ENCODE measurements around the gene ZNF563.

Gene ZNF563

DNA sequence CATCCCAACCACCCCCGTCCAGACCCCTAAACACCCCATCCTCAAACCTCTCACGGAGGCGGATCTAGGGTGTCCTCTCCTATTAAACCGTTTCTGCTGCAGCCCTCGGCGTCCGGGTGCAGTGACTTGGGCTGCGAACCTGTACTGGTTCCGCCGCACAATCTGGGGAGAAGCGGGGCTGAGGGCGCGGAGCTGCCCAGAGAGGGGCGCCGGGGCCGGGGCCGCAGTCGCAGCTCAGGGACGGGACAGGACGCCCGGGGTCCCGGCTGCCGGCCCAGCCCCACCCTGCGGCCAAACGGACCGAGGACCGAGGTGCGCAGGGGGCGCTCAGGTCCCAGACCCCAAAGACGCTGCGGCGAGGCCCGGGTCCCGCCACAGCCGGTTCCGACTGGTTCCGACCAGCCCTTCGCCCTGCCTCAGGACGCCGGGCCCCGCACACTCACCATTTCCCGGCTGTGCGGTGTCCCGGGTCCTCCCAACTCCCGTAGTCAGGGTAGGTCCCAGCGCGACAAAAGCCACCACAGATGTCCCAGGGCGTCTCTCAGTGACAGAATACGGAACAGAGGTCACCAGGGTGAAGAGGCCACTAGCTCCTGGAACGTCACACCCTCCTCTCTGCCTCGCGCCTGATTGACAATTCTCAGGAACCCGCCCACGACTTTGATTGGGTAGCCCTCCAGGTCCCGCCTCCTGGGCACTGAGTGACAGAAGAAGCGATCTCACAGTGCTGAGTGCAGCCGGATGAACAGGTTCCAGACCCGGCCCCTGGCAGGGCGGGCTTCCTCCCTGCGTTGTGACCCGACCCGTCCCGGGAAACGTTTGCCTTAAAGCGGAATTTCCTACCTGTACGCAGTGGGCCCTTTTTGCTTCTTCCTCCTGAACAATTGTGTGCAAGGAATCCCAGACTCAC, 38.9 kb downstream of the ZNF563 start, which contains the start of gene ZNF44:
ZNF44 (minus strand) TSS at position 635 of the 910 bp plus-strand sequence; CDS start at position 446, 189 bp downstream.
- peak; percentile 92 for DNase-seq (ENCODE audit: low read depth)

DNA sequence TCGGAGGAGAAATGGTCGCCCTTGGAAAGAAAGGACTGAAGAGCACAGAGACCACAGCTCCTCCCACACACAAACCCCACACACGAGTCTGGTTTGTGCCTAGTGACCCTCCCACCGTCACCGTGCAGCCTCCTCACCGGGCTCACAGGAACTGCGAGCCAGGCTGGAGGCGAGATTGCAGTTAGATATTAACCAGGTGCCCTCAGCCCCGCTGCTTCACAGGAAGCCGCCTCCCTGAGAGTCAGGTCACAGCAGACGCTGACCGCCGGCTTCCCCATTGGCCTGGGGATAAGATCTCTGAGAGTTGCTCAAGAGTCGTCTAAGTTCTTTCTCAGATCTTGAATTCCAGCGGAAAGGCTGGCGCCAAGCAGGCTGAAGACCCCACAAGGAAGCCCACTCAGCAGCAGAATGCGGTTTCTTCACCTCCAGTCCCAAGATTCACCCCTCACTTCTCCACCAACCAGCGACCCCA, 39.6 kb downstream of the ZNF563 start:
- DNase-seq (ENCODE audit: low read depth) = peak; percentile 20

DNA sequence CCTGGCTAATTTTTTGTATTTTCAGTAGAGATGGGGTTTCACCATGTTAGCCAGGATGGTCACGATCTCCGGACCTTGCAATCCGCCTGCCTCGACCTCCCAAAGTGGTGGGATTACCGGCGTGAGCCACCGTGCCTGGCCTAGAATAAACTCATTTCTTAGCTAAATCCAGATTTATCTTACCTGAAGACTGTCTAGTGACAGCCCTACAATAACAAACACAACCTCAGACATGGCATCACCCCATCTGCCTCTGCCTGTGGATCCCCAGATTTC, 43.7 kb downstream of the ZNF563 start:
- DNase-seq (ENCODE audit: low read depth) = no peak

DNA sequence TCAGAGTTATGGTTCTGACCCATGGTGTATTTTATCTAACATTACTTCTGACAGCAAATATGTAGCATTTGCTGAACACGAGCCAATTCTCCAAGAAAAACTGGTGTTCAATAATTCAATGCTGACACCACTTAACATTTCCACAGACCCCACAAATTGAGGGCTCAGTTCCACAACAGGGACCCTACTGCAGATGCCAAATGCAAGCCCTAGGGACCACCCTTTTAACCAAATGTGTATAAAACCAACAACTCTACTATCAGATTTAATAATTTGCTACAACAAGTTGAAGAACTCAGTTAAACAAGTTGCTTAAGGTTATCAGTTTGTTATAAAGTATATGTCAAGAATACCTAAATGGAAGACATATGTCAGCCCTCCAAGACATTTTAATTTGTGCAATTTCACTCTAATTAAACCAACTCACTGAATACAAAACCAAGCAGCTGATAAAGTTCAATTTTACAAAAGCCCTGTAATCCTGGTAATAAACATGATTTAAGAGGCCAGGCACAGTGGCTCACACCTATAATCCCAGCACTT, 45.4 kb downstream of the ZNF563 start:
- no peak for DNase-seq (ENCODE audit: low read depth)

DNA sequence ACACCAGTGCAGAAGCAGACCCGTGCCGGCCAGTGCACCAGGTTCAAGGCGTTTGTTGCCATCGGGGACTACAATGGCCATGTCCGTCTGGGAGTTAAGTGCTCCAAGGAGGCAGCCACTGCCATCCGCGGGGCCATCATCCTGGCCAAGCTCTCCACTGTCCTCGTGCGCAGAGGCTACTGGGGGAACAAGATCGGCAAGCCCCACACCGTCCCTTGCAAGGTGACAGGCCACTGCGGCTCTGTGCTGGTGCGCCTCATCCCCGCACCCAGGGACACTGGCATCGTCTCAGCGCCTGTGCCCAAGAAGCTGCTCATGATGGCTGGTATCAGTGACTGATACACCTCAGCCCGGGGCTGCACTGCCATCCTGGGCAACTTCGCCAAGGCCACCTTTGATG, 48.8 kb downstream of the ZNF563 start:
- no peak for DNase-seq (ENCODE audit: low read depth)

GRCh38 chr19:12284226-12284625, 49.2 kb downstream of the ZNF563 start:
- DNase-seq (ENCODE audit: low read depth) = no peak

GRCh38 chr19:12278713-12279112, 54.7 kb downstream of the ZNF563 start:
- DNase-seq (ENCODE audit: low read depth) = no peak

DNA sequence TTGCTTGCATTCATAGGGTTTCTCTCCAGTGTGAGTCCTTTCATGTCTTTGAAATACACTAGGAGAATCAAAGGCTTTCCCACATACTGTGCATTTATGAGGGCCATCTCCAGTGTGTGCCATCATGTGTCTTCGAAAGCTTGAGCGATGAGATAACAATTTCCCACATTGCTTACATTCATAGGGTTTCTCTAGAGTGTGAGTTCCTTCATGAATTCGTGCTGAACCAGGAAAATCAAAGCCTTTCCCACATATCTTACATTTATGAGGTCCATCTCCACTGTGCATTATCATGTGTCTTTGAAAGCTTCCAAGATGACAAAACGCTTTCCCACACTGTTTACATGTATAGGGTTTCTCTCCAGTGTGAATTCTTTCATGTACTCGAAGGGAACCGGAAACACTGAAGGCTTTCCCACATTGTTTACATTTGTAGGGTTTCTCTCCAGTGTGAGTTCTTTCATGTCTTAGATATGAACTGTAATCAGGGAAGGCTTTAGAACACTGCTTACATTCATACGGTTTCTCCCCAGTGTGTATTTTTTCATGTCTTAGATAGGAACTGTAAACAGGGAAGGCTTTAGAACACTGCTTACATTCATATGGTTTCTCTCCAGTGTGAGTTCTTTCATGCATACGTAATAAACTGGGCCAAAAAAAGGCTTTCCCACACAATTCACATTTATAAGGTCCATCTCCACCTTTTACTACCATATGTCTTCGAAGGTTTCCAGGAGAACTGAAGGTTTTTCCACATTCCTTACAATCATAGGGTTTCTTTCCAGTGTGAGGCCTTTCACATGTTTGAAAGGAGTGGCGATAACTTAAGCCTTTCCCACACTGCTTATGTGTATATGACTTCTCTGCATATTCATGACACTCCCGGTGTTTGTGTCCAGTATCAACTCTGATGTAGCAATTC, 60.2 kb downstream of the ZNF563 start:
- no peak for DNase-seq (ENCODE audit: low read depth)

DNA sequence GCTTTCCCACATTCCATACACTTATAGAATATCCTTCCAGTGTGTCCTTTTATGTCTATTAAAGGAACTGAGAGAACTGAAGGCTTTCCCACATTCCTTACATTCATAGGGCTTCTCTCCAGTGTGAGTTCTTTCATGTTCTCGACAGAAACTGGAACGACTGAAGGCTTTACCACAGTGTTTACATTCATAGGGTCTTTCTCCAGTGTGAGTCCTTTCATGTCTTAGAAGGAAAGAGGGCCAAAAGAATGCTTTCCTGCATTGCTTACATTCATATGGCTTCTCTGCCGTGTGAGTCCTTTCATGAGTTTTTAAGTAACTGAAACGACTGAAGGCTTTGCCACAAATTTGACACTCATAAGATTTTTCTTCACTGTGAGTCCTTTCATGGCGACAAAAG, 61.0 kb downstream of the ZNF563 start:
- no peak for DNase-seq (ENCODE audit: low read depth)

DNA sequence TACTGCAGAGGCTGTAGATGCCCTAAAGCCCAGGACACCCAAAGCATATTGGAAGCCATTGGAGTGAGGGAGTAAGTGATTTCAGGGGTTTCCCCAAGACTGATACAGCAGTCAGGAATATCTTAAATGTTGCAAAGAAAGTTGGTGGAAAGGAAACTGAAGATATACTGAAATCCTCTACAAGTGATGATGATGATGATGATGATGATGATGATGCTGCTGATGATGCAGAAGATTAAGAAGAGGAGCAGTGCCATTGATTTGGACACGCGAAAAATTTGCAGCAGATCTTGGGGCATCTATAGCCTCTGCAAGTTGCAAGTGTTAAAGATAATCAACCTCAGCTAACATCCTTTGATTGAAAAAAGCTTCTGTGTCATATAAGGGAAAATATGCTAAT, 62.6 kb downstream of the ZNF563 start:
- no peak for DNase-seq (ENCODE audit: low read depth)
